GM19240 (cell line): ENCODE results near the gene ANKDD1A.

Experiments
- DNase-seq: peaks from one replicate; pipeline ENCODE4 v3.0.0; 2011; ENCODE audit warnings: low spot score; ENCODE audit not compliant: insufficient read length

ANKDD1A gene

GRCh38 chr15:64911311-64912186 is at the start of gene ANKDD1A:
ANKDD1A (plus strand) TSS chr15:64911902; CDS start chr15:64911931, 29 bp downstream.
- DNase-seq, result peak; percentile 55

GRCh38 chr15:64861960-64862359 is 49.7 kb upstream of the ANKDD1A start:
- no peak for DNase-seq

- no peak for DNase-seq
These were observed 49.3 kb upstream of the ANKDD1A start for GRCh38 chr15:64862408-64862807.

- no peak for DNase-seq
These were observed 47.6 kb upstream of the ANKDD1A start for GRCh38 chr15:64864068-64864467.

- no peak for DNase-seq
These were observed 46.3 kb upstream of the ANKDD1A start for GRCh38 chr15:64865126-64865997.

GRCh38 chr15:64865998-64866520 is 45.6 kb upstream of the ANKDD1A start:
- DNase-seq, result no peak

GRCh38 chr15:64869501-64869900 is 42.2 kb upstream of the ANKDD1A start:
- DNase-seq, result no peak

GRCh38 chr15:64870353-64870752 is 41.3 kb upstream of the ANKDD1A start:
- DNase-seq, result no peak

- DNase-seq, result no peak
These were observed 36.0 kb upstream of the ANKDD1A start for GRCh38 chr15:64875641-64876223.

GRCh38 chr15:64877435-64877834 is 34.3 kb upstream of the ANKDD1A start:
- DNase-seq, result no peak

- DNase-seq, result no peak
These were observed 33.0 kb upstream of the ANKDD1A start for GRCh38 chr15:64878705-64879104.

- DNase-seq, result peak; percentile 67
These were observed 28.6 kb upstream of the ANKDD1A start for GRCh38 chr15:64883100-64883581.

GRCh38 chr15:64883997-64884511 is 27.6 kb upstream of the ANKDD1A start:
- peak; percentile 45 for DNase-seq

- DNase-seq, result no peak
These were observed 27.0 kb upstream of the ANKDD1A start for GRCh38 chr15:64884679-64885078.

- DNase-seq, result no peak
These were observed 23.4 kb upstream of the ANKDD1A start for GRCh38 chr15:64888336-64888735.

GRCh38 chr15:64891561-64891960 is 20.1 kb upstream of the ANKDD1A start:
- DNase-seq, result no peak

GRCh38 chr15:64892847-64893403 is 18.8 kb upstream of the ANKDD1A start:
- DNase-seq, result no peak

- peak; percentile 42 for DNase-seq
These were observed 18.0 kb upstream of the ANKDD1A start for GRCh38 chr15:64893481-64894394.

GRCh38 chr15:64894395-64895056 is 17.2 kb upstream of the ANKDD1A start:
- peak; percentile 42 for DNase-seq
